HK-2 (cell line): ENCODE measurements around the gene SYN1.
A peak's percentile ranks its signal among the peaks of the same experiment; 100 is the strongest.
"Not testable (repeated sequence)": the region's sequence is repeated elsewhere in the genome, so short reads cannot be mapped to it uniquely, and the experiment has no call there.

ENCODE experiments used
- DNase-seq: peaks from one replicate; pipeline ENCODE4 v3.0.0-alpha.2; 2018; ENCODE audit not compliant: unreplicated experiment

Gene SYN1

GRCh38 chrX:47633689-47634590, 14.3 kb upstream of the SYN1 start:
- DNase-seq: no peak

- DNase-seq: no peak
Measured at GRCh38 chrX:47632666-47633065, 13.0 kb upstream of the SYN1 start.

GRCh38 chrX:47631676-47632075, 12.0 kb upstream of the SYN1 start:
- DNase-seq: no peak

- no peak for DNase-seq
Measured at GRCh38 chrX:47629419-47630200, 10.0 kb upstream of the SYN1 start, which contains the start of gene CFP. CFP (minus strand) TSS chrX:47629930; CDS start chrX:47629844, 86 bp downstream.

- DNase-seq: no peak
Measured at GRCh38 chrX:47628982-47629381, 9.3 kb upstream of the SYN1 start.

- DNase-seq: no peak
Measured at GRCh38 chrX:47625365-47625764, 5.7 kb upstream of the SYN1 start.

GRCh38 chrX:47623540-47624027, 3.9 kb upstream of the SYN1 start:
- DNase-seq: peak; percentile 81

- no peak for DNase-seq
Measured at GRCh38 chrX:47621851-47622250, 2.2 kb upstream of the SYN1 start.

GRCh38 chrX:47620303-47620685, 637 bp upstream of the SYN1 start:
- DNase-seq: no peak

- DNase-seq: no peak
Measured at GRCh38 chrX:47618923-47619485, 653 bp downstream of the SYN1 start.

- no peak for DNase-seq
Measured at GRCh38 chrX:47614618-47615017, 5.0 kb downstream of the SYN1 start.

- DNase-seq: no peak
Measured at GRCh38 chrX:47613082-47613481, 6.6 kb downstream of the SYN1 start.

- DNase-seq: no peak
Measured at GRCh38 chrX:47612418-47612817, 7.2 kb downstream of the SYN1 start.

GRCh38 chrX:47611926-47612325, 7.7 kb downstream of the SYN1 start:
- no peak for DNase-seq

GRCh38 chrX:47611489-47611888, 8.2 kb downstream of the SYN1 start:
- no peak for DNase-seq

GRCh38 chrX:47610511-47610910, 9.1 kb downstream of the SYN1 start:
- no peak for DNase-seq

GRCh38 chrX:47608130-47608810, 11.4 kb downstream of the SYN1 start:
- DNase-seq: no peak

- no peak for DNase-seq
Measured at GRCh38 chrX:47607091-47607490, 12.6 kb downstream of the SYN1 start.

GRCh38 chrX:47605024-47605423, 14.6 kb downstream of the SYN1 start:
- DNase-seq: no peak

GRCh38 chrX:47603125-47603524, 16.5 kb downstream of the SYN1 start:
- DNase-seq: not testable (repeated sequence)

- DNase-seq: no peak
Measured at GRCh38 chrX:47597222-47597621, 22.4 kb downstream of the SYN1 start.

GRCh38 chrX:47596256-47596655, 23.4 kb downstream of the SYN1 start:
- no peak for DNase-seq
